A549 (cell line): Measurements from ENCODE around the gene PTK7. TPM values are rescaled to one million over a fixed set of nuclear protein-coding genes. Genes with fewer than 3 reads are reported as not detected.

Experiments
- ATAC-seq, 2 experiments: fragments of 200-7000 bp in 1 of 2; fragments of >200 bp in 1 of 2; cut with Nextera tagmentation in 1 of 2; cut with Tn5 transposase in 1 of 2; 3 replicates each; pipeline versions ENCODE4 v1.8.0 to v1.9.1; 2018 to 2020; ENCODE audit warnings: mild to moderate bottlenecking in 1 of 2, moderate library complexity in 1 of 2
- CTCF ChIA-PET: fragments of 300-600 bp; sonication (Branson Sonifier 250); formaldehyde crosslinking; extraction: SDS; loops from one replicate; lab custom pipeline; 2021; ENCODE audit warnings: antibody characterized with exemption, inconsistent platforms; lab: Yijun Ruan, JAX
- POLR2A ChIA-PET: fragments of 350-600 bp; formaldehyde crosslinking; extraction: SDS; loops from one replicate; lab custom pipeline; 2021; ENCODE audit warnings: antibody characterized with exemption, inconsistent platforms; lab: Yijun Ruan, JAX
- DNase-seq, 2 experiments: peaks; one replicate each; pipeline versions ENCODE4 v3.0.0 to v3.0.0-alpha.2; 2011 to 2016; ENCODE audit warnings: low read depth in 1 of 2, low spot score in 1 of 2
- FAIRE-seq: peaks from 2 replicates; lab custom pipeline; 2011; peaks lifted over from hg19 to GRCh38; lab: Jason Lieb, UNC
- H3K27ac ChIP-seq, 2 experiments: fragments of >200 bp; sonication (Bioruptor Twin); formaldehyde crosslinking; 3 replicates each; pipeline ENCODE4 v1.5.1; 2016 to 2017
- H3K4me1 ChIP-seq: fragments of >200 bp; sonication (Bioruptor Twin); formaldehyde crosslinking; 3 replicates; pipeline ENCODE4 v1.6.1; 2016
- H3K4me2 ChIP-seq: fragments of >200 bp; sonication (Bioruptor Twin); formaldehyde crosslinking; 3 replicates; pipeline ENCODE4 v1.6.1; 2016
- H3K4me3 ChIP-seq: fragments of >200 bp; sonication (Bioruptor Twin); formaldehyde crosslinking; 3 replicates; pipeline ENCODE4 v1.5.1; 2016
- H3K9me3 ChIP-seq: fragments of >200 bp; sonication (Bioruptor Twin); formaldehyde crosslinking; 3 replicates; pipeline ENCODE4 v1.6.1; 2016
- CBX2 ChIP-seq: fragments of 200-600 bp; sonication (generic); IDR thresholded peaks from 2 replicates; pipeline ENCODE4 v1.6.1; 2016; ENCODE audit warnings: low read depth, mild to moderate bottlenecking, borderline replicate concordance
- CBX8 ChIP-seq: fragments of 200-600 bp; sonication (generic); IDR thresholded peaks from 2 replicates; pipeline ENCODE4 v1.6.1; 2016
- CHD2 ChIP-seq: fragments of 150-350 bp; IDR thresholded peaks from 2 replicates; pipeline ENCODE4 v1.6.1; 2014; ENCODE audit warnings: low read length; ENCODE audit not compliant: partially characterized antibody
- CHD4 ChIP-seq: fragments of 200-600 bp; sonication (generic); IDR thresholded peaks from 2 replicates; pipeline ENCODE4 v1.6.1; 2016; ENCODE audit warnings: antibody characterized with exemption, mild to moderate bottlenecking, borderline replicate concordance
- FOSL2 ChIP-seq, 2 experiments: fragments of 450-650 bp in 1 of 2; fragments of >200 bp in 1 of 2; sonication (Bioruptor Twin) in 1 of 2; formaldehyde crosslinking; IDR thresholded peaks; 2 replicates each; pipeline versions ENCODE4 v1.5.0 to v1.6.1; 2016 to 2020; ENCODE audit warnings: mild to moderate bottlenecking in 1 of 2, moderate library complexity in 1 of 2
- FOXS1 ChIP-seq: fragments of 250-450 bp; sonication (Bioruptor Pico); IDR thresholded peaks from 2 replicates; pipeline ENCODE4 v1.5.0; 2020; ENCODE audit warnings: mild to moderate bottlenecking, moderate library complexity
- JUN ChIP-seq, 2 experiments: fragments of >200 bp; sonication (Bioruptor Twin); formaldehyde crosslinking; IDR thresholded peaks; 2 replicates in 1 of 2; 3 replicates in 1 of 2; pipeline ENCODE4 v1.6.1; 2016 to 2017
- KDM5A ChIP-seq: fragments of 200-600 bp; sonication (generic); IDR thresholded peaks from 2 replicates; pipeline ENCODE4 v1.6.1; 2016; ENCODE audit warnings: antibody characterized with exemption, mild to moderate bottlenecking
- MAFK ChIP-seq: fragments of 450-650 bp; IDR thresholded peaks from 2 replicates; pipeline ENCODE4 v1.6.1; 2014; ENCODE audit not compliant: partially characterized antibody
- MAX ChIP-seq: IDR thresholded peaks from 2 replicates; pipeline ENCODE4 v1.6.1; 2012
- NR3C1 ChIP-seq: fragments of >200 bp; sonication (Bioruptor Twin); formaldehyde crosslinking; IDR thresholded peaks from 3 replicates; pipeline ENCODE4 v1.6.1; 2017
- RCOR1 ChIP-seq: fragments of 150-350 bp; IDR thresholded peaks from 2 replicates; pipeline ENCODE4 v1.6.1; 2014; ENCODE audit warnings: antibody characterized with exemption, low read length, low read depth
- REST ChIP-seq: fragments of 200-600 bp; sonication (generic); IDR thresholded peaks from 2 replicates; pipeline ENCODE4 v1.6.1; 2016; ENCODE audit warnings: antibody characterized with exemption, mild to moderate bottlenecking, moderate library complexity
- RFX5 ChIP-seq: fragments of 450-650 bp; IDR thresholded peaks from 2 replicates; pipeline ENCODE4 v1.7.1; 2014; ENCODE audit warnings: antibody characterized with exemption, mild to moderate bottlenecking, moderate library complexity
- RNF2 ChIP-seq: fragments of 200-600 bp; sonication (generic); IDR thresholded peaks from 2 replicates; pipeline ENCODE4 v1.6.1; 2016; ENCODE audit warnings: low read depth, mild to moderate bottlenecking, antibody characterized with exemption, moderate library complexity, borderline replicate concordance
- SMC3 ChIP-seq: fragments of >200 bp; sonication (Bioruptor Twin); formaldehyde crosslinking; IDR thresholded peaks from 3 replicates; pipeline ENCODE4 v1.6.1; 2018; ENCODE audit warnings: inconsistent platforms
- TP53 ChIP-seq: fragments of 250-450 bp; sonication (Bioruptor Pico); IDR thresholded peaks from 2 replicates; pipeline ENCODE4 v1.5.0; 2021; ENCODE audit warnings: mild to moderate bottlenecking, moderate library complexity
- USF2 ChIP-seq: fragments of 450-650 bp; IDR thresholded peaks from 2 replicates; pipeline ENCODE4 v1.6.1; 2014; ENCODE audit warnings: antibody characterized with exemption
- ZFP36 ChIP-seq: fragments of 450-650 bp; IDR thresholded peaks from 2 replicates; pipeline ENCODE4 v1.6.1; 2014; ENCODE audit warnings: borderline replicate concordance; ENCODE audit not compliant: partially characterized antibody
- ZSCAN20 ChIP-seq: fragments of 250-450 bp; sonication (Bioruptor Pico); IDR thresholded peaks from 2 replicates; pipeline ENCODE4 v1.8.0; 2022; ENCODE audit warnings: mild to moderate bottlenecking, moderate library complexity
- WGBS: methylation state at CpG from one replicate; pipeline ENCODE4 v1.1.6; 2017; ENCODE audit errors: missing lambda C conversion rate; 5-methylcytosine and 5-hydroxymethylcytosine counted together
- polyA plus RNA-seq, 4 experiments: library from polyadenylated mRNA; depleted of rRNA in 3 of 4; stranded (reverse); fragments of >200 nt; fragmentation: RNase III in 1 of 4; extraction: RNeasy Plus Mini Kit Qiagen cat#74134 plus additional on column Dnase treatment in 1 of 4; gene quantifications; 2 replicates in 3 of 4; 3 replicates in 1 of 4; pipeline ENCODE4 v1.2.3, GENCODE V29; 2011 to 2017
- TF ChIP-seq, protein P1 (sequence below): fragments of 250-450 bp; sonication (Bioruptor Pico); IDR thresholded peaks from 2 replicates; pipeline ENCODE4 v1.5.0; 2021; ENCODE audit warnings: mild to moderate bottlenecking, moderate library complexity, borderline replicate concordance
- TF ChIP-seq, protein P2 (sequence below): fragments of >200 bp; sonication (Bioruptor Twin); formaldehyde crosslinking; IDR thresholded peaks from 2 replicates; pipeline ENCODE4 v1.6.1; 2016

Gene PTK7
- polyA plus RNA-seq, 2 of the 4 experiments (the other 2 are of a cell fraction) = 2.8 to 5.6 TPM

GRCh38 chr6:43029120-43029519 lies 47.0 kb upstream of the PTK7 start:
- no peaks in the 10 kb centered on the region for H3K4me1 ChIP-seq
- no peak overlapping the region for H3K4me3 ChIP-seq
- H3K4me2 ChIP-seq = no peak overlapping the region
- ATAC-seq (no peak), FAIRE-seq (no peak), DNase-seq (no peak)
- 96% methylated on average over 9 of the region's 9 CpGs for WGBS
- CTCF ChIA-PET = interaction anchor here (0.7 to 1.0 kb wide), 2 partner anchors 12 to 115 kb away, joined by 3 read pairs; no protein-coding TSS in a partner anchor
- TF ChIP-seq TP53 (CRISPR knock-in tag) (no peak), NR3C1 (no peak)
- TF ChIP-seq, protein P1, sequence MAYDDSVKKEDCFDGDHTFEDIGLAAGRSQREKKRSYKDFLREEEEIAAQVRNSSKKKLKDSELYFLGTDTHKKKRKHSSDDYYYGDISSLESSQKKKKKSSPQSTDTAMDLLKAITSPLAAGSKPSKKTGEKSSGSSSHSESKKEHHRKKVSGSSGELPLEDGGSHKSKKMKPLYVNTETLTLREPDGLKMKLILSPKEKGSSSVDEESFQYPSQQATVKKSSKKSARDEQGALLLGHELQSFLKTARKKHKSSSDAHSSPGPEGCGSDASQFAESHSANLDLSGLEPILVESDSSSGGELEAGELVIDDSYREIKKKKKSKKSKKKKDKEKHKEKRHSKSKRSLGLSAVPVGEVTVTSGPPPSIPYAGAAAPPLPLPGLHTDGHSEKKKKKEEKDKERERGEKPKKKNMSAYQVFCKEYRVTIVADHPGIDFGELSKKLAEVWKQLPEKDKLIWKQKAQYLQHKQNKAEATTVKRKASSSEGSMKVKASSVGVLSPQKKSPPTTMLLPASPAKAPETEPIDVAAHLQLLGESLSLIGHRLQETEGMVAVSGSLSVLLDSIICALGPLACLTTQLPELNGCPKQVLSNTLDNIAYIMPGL (CRISPR knock-in tag) = no peak
- no peak overlapping the region for H3K27ac ChIP-seq
- POLR2A ChIA-PET = no interaction called here
- no peaks in the 10 kb centered on the region for H3K9me3 ChIP-seq

DNA sequence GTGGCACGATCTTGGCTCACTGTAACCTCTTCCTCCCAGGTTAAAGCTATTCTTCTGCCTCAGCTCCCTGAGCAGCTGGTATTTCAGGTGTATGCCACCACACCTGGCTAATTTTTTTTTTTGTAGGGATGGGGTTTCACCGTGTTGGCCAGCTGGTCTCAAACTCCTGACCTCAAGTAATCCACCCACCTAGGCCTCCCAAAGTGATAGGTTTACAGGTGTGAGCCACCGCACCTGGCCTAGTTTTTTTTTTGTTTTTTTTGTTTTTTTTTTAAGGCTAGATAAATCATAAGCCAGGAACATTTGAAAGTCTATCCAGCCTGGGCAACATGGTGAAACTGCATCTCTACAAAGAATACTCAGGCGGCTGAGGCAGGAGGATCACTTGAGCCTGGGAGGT lies 43.8 kb upstream of the PTK7 start:
- Histone ChIP-seq H3K4me2 (no peak overlapping the region), H3K4me1 (no peaks in the 10 kb centered on the region), H3K4me3 (no peak overlapping the region), H3K27ac (no peak overlapping the region), H3K9me3 (no peaks in the 10 kb centered on the region)
- FAIRE-seq (no peak), ATAC-seq (no peak), DNase-seq (no peak)
- 91% methylated on average over 4 of the region's 4 CpGs for WGBS
- ChIA-PET POLR2A (interaction anchor here (0.7 kb wide), 1 partner anchor 49 kb away, joined by 4 read pairs; no protein-coding TSS in a partner anchor), CTCF (no interaction called here)
- TF ChIP-seq KDM5A (no peak), USF2 (no peak), JUN (IDR thresholded peaks at IDR 0.05) (no peak), REST (no peak), RNF2 (no peak), CBX2 (no peak), RFX5 (no peak), FOXS1 (no peak), FOSL2 (IDR thresholded peaks at IDR 0.05) (no peak), FOSL2 (CRISPR knock-in tag; IDR thresholded peaks at IDR 0.05) (no peak), MAX (no peak), MAFK (no peak), ZSCAN20 (CRISPR knock-in tag) (no peak), RCOR1 (no peak), CHD4 (no peak), SMC3 (no peak), CHD2 (no peak), CBX8 (no peak), ZFP36 (no peak)
- TF ChIP-seq, protein P2, sequence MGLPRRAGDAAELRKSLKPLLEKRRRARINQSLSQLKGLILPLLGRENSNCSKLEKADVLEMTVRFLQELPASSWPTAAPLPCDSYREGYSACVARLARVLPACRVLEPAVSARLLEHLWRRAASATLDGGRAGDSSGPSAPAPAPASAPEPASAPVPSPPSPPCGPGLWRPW = no peak
